Esophagus muscularis mucosa (tissue), 4 donors: ENCODE measurements around the gene ZMIZ1.

Experiments
- CTCF ChIP-seq, 3 experiments: fragments of 200-600 bp in 2 of 3; fragments of 450-650 bp in 1 of 3; sonication (generic) in 2 of 3; IDR thresholded peaks; one replicate each; pipeline ENCODE4 v1.5.1; 2017 to 2019; ENCODE audit warnings: antibody characterized with exemption in 3 of 3, mild to moderate bottlenecking in 2 of 3, moderate library complexity in 1 of 3
- EP300 ChIP-seq: sonication (generic); formaldehyde crosslinking; IDR thresholded peaks from one replicate; pipeline ENCODE4 v1.6.1; 2017; ENCODE audit warnings: antibody characterized with exemption
- POLR2A ChIP-seq: fragments of 450-650 bp; IDR thresholded peaks from one replicate; pipeline ENCODE4 v1.6.1; 2017; ENCODE audit warnings: antibody characterized with exemption, moderate library complexity, mild to moderate bottlenecking, low read depth
- POLR2AphosphoS5 ChIP-seq, 2 donors: sonication (generic); formaldehyde crosslinking; IDR thresholded peaks; one replicate each; pipeline ENCODE4 v1.6.1; 2017; ENCODE audit warnings: antibody characterized with exemption in 2 of 2

- TF ChIP-seq CTCF (IDR thresholded peaks at IDR 0.05) (no peak), POLR2AphosphoS5 (IDR thresholded peaks at IDR 0.05) (no peak), EP300 (no peak), POLR2A (no peak)
Observed at GRCh38 chr10:79182781-79183467, 114.2 kb downstream of the ZMIZ1 start.
